ENCODE measurements around the gene GTF2E1.

Gene GTF2E1

DNA sequence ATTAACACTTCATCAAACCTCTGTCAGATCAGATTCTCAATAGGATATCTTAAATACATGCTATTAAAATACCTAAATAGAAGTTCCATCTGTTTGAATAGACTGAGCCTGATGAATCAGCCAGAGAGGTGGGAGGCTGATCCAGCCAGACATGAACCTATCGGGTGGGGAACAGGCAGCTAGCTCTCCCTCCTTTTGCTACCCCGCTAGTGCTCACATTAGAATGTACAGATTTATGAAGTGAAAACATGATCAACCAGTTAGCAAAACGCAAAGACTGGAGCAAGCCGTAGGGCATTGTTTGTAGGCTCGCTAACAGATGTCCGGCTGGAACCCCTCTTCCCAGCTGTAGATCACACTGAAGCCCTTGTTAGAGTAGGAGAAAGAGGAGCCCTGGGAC is 54.4 kb downstream of the GTF2E1 start:
- TF ChIP-seq, protein P1, sequence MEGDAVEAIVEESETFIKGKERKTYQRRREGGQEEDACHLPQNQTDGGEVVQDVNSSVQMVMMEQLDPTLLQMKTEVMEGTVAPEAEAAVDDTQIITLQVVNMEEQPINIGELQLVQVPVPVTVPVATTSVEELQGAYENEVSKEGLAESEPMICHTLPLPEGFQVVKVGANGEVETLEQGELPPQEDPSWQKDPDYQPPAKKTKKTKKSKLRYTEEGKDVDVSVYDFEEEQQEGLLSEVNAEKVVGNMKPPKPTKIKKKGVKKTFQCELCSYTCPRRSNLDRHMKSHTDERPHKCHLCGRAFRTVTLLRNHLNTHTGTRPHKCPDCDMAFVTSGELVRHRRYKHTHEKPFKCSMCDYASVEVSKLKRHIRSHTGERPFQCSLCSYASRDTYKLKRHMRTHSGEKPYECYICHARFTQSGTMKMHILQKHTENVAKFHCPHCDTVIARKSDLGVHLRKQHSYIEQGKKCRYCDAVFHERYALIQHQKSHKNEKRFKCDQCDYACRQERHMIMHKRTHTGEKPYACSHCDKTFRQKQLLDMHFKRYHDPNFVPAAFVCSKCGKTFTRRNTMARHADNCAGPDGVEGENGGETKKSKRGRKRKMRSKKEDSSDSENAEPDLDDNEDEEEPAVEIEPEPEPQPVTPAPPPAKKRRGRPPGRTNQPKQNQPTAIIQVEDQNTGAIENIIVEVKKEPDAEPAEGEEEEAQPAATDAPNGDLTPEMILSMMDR (IDR thresholded peaks at IDR 0.05), result no peak

DNA sequence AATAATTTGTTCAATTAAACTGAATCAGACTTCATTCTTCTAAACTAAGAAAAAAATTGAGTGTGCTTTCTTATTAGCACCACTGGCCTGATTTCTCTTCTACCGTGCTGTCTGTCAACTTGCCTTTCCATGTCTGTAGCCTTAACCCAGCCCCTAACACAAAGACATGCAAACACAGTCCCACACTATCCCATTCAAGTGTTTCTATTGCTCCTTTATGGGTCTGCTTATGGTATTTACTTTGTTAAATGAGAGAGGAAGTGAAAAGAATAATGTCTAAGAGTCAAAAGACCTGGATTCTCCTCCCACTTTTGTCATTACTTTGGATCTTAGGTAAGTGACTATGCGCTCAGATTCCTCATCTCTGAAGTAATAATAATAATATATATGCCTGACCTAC is 55.3 kb downstream of the GTF2E1 start:
- TF ChIP-seq, protein P1 (IDR thresholded peaks at IDR 0.05), result no peak

DNA sequence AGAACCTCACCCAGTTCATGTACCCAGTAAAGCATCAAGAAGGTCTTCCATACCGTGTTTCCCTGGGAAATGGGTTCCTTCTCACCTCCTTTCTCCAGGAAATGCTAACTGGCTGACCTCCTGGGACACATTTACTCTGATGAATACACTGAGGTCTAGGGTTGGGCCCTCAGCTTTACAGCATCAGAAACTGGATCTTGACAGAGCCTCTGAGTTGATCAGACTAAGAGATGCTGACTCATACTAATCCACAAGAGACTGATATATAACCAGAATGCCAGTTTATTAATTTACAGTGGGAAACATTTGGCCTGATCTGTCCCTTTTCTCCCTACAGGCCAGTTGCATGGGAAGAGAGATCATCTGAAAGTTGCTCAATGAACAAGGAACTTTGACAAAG is 55.8 kb downstream of the GTF2E1 start:
- TF ChIP-seq, protein P1 (IDR thresholded peaks at IDR 0.05), result no peak

DNA sequence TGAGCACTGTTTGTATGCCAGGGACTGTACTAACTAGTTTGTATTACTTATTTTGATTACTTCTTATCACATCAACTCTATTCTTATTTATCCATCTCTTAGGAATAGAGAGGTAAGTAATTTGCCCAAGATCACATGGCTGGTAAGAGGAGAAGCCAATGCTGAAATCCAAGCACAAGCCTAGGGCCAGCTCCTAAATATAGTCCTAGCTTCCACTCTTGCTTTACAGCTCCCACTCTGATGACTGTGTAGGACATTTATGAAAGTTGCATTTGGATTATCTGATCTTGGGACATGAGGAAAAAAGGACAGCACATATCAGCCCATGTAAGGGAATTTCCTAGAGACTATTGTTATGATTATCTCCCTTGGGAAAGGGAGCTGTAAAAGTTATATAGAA is 58.1 kb downstream of the GTF2E1 start:
- TF ChIP-seq, protein P1 (IDR thresholded peaks at IDR 0.05), result no peak

DNA sequence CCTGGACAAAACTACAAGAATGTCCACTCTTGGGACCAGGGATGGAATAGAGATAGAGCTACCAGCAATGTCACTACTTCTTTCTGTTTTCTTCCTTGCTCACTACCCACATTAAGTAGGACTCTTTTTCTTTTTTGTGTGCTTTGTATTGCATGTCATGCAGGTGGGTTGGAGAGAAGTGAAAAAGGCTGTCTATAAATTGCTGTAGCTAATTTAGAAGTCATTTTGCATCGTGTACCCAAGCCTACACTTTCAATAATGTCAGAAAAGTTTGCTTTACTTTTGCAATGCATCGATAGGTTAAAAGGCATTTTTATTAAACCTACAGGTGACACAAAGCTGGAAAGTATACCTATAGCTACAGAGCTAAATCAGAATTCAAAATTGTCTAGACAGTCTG is 58.9 kb downstream of the GTF2E1 start:
- TF ChIP-seq, protein P1 (IDR thresholded peaks at IDR 0.05), result no peak

DNA sequence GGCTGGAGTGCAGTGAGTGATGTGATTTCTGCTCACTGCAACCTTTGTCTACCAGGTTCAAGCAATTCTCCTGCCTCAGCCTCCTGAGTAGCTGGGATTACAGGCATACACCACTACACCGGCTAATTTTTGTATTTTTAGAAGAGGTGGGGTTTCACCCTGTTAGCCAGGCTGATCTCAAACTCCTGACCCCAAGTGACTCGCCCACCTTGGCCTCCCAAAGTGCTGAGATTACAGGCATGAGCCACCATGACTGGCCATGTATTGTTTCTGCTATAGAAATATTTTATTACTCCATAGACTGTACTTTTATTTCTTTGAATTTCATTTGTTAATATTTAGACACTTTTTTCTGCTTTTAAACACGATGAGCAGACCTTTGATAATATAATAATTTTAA is 60.4 kb downstream of the GTF2E1 start:
- TF ChIP-seq, protein P1 (IDR thresholded peaks at IDR 0.05), result no peak

DNA sequence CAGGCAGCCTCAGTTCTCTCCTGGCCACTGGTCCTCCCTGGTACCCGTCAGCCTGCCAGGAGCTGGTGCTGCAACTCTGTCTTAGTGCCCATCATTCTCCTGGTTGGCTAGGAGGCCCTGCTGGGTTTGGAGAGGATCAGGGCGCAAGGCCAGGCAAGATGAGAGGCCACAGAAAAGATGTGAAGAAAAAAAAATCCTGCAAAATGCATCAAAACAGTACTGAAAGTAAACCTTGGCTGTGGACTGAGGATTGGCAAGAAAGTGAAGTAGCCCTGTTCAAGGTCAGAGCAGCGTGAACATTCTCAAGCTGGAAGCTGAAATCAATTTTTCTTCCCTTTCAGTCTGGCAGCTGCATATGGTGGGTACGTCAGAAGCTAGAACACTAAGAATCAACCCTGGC is 74.2 kb downstream of the GTF2E1 start:
- TF ChIP-seq, protein P1 (IDR thresholded peaks at IDR 0.05), result no peak

DNA sequence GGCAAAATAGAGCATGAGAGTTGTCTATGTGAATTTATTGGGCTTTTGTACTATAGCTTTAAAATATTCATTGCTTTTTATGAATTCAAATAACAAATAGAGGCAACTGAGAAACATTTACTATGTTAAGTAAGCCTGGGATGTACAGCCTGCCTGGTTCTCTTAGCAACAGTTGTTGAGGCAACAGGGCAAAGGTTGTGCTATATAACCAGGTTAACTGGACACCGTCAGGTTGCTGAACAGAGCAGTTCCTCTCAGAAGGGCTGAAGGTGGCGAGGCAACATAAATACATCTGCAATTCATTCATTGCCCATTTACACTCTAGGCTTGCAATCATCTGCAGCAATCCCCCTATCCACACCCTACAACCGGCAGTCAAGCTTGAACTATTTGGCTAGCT is 78.2 kb downstream of the GTF2E1 start:
- TF ChIP-seq, protein P1 (IDR thresholded peaks at IDR 0.05), result no peak
